H54 (cell line): ENCODE data around the gene SSH3.
"Not testable (repeated sequence)": the region's sequence is repeated elsewhere in the genome, so short reads cannot be mapped to it uniquely, and the experiment has no call there.

Experiments
- DNase-seq: peaks from one replicate; pipeline ENCODE4 v3.0.0; 2011; ENCODE audit warnings: low spot score, mixed read lengths; ENCODE audit not compliant: insufficient read length
- FAIRE-seq: peaks from 3 replicates; lab custom pipeline; 2011; peaks lifted over from hg19 to GRCh38; lab: Jason Lieb, UNC
- POLR2A ChIP-seq: IDR thresholded peaks from 2 replicates; pipeline ENCODE4 v1.6.1; 2011; ENCODE audit warnings: low read depth, mild to moderate bottlenecking, low read length

Gene SSH3

DNA sequence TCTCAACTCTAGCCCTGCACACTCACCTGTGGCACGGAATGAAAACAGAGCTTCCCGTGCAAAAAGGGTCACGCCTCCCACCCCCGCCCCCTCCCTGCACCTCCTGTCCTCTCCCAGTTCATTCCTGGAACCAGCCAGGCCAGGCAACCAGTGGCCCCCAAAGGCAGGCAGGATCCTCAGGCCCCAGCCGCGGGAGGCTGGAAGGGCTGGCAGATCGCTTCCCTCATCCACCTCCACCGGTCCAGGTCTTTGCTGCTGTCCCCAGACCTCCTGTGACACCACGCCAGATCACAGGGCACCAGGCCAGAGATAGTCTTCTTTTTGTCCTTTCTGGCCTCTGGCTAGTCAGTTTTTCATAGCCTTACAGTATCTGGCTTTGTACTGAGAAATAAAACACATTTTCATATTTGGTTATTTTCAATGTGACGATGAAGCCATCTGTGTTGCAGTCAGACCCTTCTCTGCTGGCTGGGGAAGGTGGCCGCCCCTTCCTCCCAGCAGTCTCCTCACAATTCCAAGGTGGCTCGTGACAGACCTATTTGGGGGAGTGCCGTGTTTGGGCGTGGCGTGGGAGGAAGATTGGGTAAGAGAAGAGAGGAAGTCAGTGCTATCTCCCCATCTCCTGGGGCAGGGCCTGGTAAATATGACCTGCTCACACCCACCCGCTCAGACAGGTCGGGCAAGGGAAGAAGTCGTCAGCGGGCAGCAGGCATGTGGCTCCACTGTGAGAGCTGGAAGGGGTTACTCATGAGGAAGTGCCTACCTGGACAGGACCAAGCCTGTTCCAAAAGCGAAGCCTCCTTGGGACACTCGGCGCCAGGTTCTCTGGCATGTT, 9.1 kb downstream of the SSH3 start:
- FAIRE-seq (no peak), DNase-seq (no peak)
- TF ChIP-seq POLR2A = no peak

DNA sequence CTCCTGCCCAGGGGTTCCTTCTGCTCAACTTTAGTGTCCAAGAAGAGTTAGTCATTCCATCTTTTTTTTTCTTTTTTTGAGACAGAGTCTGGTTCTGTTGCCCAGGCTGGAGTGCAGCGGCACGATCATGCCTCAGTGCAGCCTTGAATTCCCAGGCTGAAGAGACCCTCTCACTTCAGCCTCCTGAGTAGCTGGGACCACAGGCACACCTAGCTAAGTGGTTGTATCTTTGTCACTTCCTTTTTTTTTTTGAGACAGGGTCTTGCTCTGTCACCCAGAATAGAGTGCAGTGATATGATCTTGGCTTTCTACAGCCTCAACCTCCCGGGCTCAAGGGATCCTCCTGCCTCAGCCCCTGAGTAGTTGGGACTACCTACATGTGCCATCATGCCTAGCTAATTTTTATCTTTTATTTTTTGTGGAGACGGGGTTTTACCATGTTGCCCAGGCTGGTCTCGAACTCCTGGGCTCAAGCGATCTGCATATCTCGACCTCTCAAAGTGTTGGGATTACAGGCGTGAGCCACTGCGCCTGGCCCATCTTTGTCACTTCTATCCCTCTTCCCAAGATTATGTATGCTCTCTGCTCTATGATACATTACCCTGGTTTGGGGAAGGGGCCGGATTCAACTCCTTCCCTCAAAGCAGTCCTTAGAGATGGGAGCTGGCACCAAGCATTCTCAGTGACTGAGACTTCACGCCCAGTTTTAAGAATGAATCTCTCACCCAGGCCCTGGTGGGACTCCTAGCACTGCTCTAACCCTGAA, 10.0 kb downstream of the SSH3 start:
- no peak for FAIRE-seq
- no peak for TF ChIP-seq POLR2A
- no peak for DNase-seq

GRCh38 chr11:67314218-67314617, 10.9 kb downstream of the SSH3 start:
- no peak for FAIRE-seq
- no peak for TF ChIP-seq POLR2A
- no peak for DNase-seq

- no peak for TF ChIP-seq POLR2A
- no peak for DNase-seq
- no peak for FAIRE-seq
Observed at GRCh38 chr11:67315325-67315909, 12.1 kb downstream of the SSH3 start.

GRCh38 chr11:67316882-67317204, 13.5 kb downstream of the SSH3 start:
- FAIRE-seq = no peak
- no peak for DNase-seq
- TF ChIP-seq POLR2A = no peak

DNA sequence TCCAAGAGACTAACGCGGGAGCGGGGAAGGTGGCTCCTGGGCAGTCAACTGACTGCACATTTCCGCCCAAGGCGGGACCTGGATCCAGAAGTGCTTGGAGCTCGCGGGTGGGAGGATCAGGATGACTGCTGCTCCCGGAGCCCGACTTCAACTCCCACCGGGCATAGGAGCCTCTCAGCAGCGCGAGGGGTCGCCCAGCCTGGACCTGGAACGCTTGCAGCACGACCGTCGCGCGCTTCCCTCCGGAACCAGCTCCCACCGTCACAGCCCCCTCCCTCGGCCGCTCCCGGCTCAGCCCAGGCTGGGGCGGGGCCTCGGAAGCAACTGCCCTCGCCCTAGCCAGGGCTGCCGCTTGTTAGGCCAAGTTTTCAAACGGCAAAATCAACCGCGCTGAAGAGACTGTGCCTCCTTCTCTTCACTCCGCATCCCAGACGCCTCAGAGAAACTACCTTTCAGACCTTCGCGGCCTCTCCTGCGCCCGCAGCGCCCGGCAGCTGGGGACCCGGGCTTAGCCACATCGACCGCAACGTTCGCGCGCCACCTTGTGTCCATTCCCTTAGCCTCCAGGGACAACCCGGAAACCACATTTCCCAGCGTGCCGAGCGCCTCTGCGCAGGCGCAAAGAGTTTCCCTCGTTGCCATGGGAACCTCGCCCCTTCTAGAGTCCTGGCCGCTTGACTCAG, 14.0 kb downstream of the SSH3 start:
- peak; percentile 82 for TF ChIP-seq POLR2A
- DNase-seq (peak; percentile 96), FAIRE-seq (no peak)

- TF ChIP-seq POLR2A = no peak
- FAIRE-seq (no peak), DNase-seq (no peak)
Observed at GRCh38 chr11:67317888-67318555, 14.7 kb downstream of the SSH3 start.

- DNase-seq, FAIRE-seq: not testable (repeated sequence)
Observed at GRCh38 chr11:67318876-67319275, 15.5 kb downstream of the SSH3 start.

- no peak for FAIRE-seq
- TF ChIP-seq POLR2A = no peak
- DNase-seq = no peak
Observed at GRCh38 chr11:67320011-67320410, 16.7 kb downstream of the SSH3 start.

DNA sequence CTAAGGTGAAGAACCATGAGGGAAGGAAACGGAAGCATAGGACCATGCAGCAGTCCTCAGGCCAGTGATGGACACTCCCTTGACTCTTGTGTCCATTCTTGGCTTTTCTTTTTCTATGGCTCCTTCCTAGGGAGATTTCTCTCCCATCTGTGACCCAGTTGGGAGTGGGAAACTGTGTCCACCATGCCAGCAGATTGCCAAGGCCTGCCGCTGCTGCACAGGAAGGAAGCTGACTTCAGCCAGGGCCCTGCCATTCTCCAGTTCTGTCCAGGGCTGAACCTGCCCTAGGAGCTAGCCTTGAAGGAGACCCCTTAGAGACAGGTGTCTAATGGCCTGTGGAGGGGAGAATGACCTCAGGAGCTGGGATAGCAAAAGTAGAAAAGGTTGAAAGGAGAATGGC, 17.4 kb downstream of the SSH3 start:
- TF ChIP-seq POLR2A = no peak

GRCh38 chr11:67321313-67321871, 18.1 kb downstream of the SSH3 start:
- no peak for FAIRE-seq
- TF ChIP-seq POLR2A = no peak
- no peak for DNase-seq

More for the DNA sequence above, 17.4 kb downstream of the SSH3 start:
- DNase-seq (no peak), FAIRE-seq (no peak)

DNA sequence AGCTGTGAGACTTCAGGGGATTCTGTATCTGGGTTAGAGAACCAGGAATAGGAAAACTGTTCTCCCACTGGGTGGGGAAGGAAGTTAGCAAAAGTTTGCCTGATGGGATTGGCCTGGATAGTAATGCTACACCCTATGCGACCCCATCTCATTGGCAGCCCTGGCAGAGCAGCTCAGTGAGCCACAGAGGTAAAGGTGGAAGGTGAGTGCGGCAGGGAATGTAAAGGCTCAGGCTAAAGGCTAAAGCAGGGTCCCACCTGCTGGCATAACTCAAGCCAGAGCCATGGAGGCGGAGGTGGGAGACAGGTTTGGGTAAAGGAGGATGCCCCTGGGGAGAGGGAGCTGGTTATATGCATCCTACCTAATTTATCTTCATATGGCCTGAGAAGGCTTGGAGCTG, 18.7 kb downstream of the SSH3 start:
- FAIRE-seq = no peak
- DNase-seq = no peak
- no peak for TF ChIP-seq POLR2A

GRCh38 chr11:67323526-67323925, 20.2 kb downstream of the SSH3 start:
- TF ChIP-seq POLR2A = no peak
- no peak for FAIRE-seq
- no peak for DNase-seq
